SK-N-SH treated with all-trans-retinoic acid at 6 μM for 48 hours (cell line): ENCODE results near the gene SLC36A4.

Source experiments
- ATAC-seq: fragments of 200-7000 bp; cut with Tn5 transposase; 3 replicates; pipeline ENCODE4 v1.9.1; 2020; ENCODE audit warnings: mild to moderate bottlenecking, moderate library complexity
- ARNTL ChIP-seq: fragments of 450-650 bp; formaldehyde crosslinking; IDR thresholded peaks from 2 replicates; pipeline ENCODE4 v1.5.0; 2020; ENCODE audit warnings: low read depth, mild to moderate bottlenecking, moderate library complexity, borderline replicate concordance
- BACH2 ChIP-seq: fragments of 250-450 bp; sonication (Bioruptor Pico); IDR thresholded peaks from 2 replicates; pipeline ENCODE4 v1.9.0; 2021; ENCODE audit warnings: mild to moderate bottlenecking, borderline replicate concordance
- CSDC2 ChIP-seq: fragments of 250-450 bp; sonication (Bioruptor Pico); IDR thresholded peaks from 2 replicates; pipeline ENCODE4 v1.5.0; 2020; ENCODE audit warnings: mild to moderate bottlenecking, moderate library complexity
- GLIS3 ChIP-seq: fragments of 250-450 bp; sonication (Bioruptor Pico); IDR thresholded peaks from 2 replicates; pipeline ENCODE4 v1.5.0; 2020; ENCODE audit warnings: mild to moderate bottlenecking, moderate library complexity
- OSR1 ChIP-seq: fragments of 250-450 bp; sonication (Bioruptor Pico); IDR thresholded peaks from 2 replicates; pipeline ENCODE4 v1.8.0; 2022; ENCODE audit warnings: moderate library complexity, mild to moderate bottlenecking, inconsistent platforms
- PPARA ChIP-seq: fragments of 250-450 bp; sonication (Bioruptor Pico); IDR thresholded peaks from 2 replicates; pipeline ENCODE4 v1.5.0; 2020; ENCODE audit warnings: mild to moderate bottlenecking, borderline replicate concordance
- RARB ChIP-seq: fragments of 250-450 bp; sonication (Bioruptor Pico); IDR thresholded peaks from 2 replicates; pipeline ENCODE4 v1.8.0; 2021; ENCODE audit warnings: mild to moderate bottlenecking, moderate library complexity
- SNAI2 ChIP-seq: fragments of 250-450 bp; sonication (Bioruptor Pico); IDR thresholded peaks from 2 replicates; pipeline ENCODE4 v1.5.0; 2020; ENCODE audit warnings: mild to moderate bottlenecking, moderate library complexity
- TCF4 ChIP-seq: fragments of 250-450 bp; sonication (Bioruptor Pico); IDR thresholded peaks from 2 replicates; pipeline ENCODE4 v1.8.0; 2021; ENCODE audit warnings: mild to moderate bottlenecking, moderate library complexity, borderline replicate concordance
- TOX ChIP-seq: fragments of 250-450 bp; sonication (Bioruptor Pico); IDR thresholded peaks from 2 replicates; pipeline ENCODE4 v1.8.0; 2021; ENCODE audit warnings: mild to moderate bottlenecking, moderate library complexity, borderline replicate concordance
- ZC3H10 ChIP-seq: fragments of 250-450 bp; sonication (Bioruptor Pico); IDR thresholded peaks from 2 replicates; pipeline ENCODE4 v1.5.1; 2021; ENCODE audit warnings: mild to moderate bottlenecking, moderate library complexity
- ZFP30 ChIP-seq: fragments of 450-650 bp; formaldehyde crosslinking; IDR thresholded peaks from 2 replicates; pipeline ENCODE4 v1.5.0; 2022; ENCODE audit warnings: mild to moderate bottlenecking, moderate library complexity
- ZNF70 ChIP-seq: fragments of 450-650 bp; formaldehyde crosslinking; IDR thresholded peaks from 2 replicates; pipeline ENCODE4 v1.5.0; 2020; ENCODE audit warnings: mild to moderate bottlenecking, moderate library complexity
- ZNF8 ChIP-seq: fragments of 450-650 bp; formaldehyde crosslinking; IDR thresholded peaks from 2 replicates; pipeline ENCODE4 v1.5.0; 2020; ENCODE audit warnings: mild to moderate bottlenecking, moderate library complexity
- TF ChIP-seq, protein P1 (sequence below): fragments of 250-450 bp; sonication (Bioruptor Pico); IDR thresholded peaks from 2 replicates; pipeline ENCODE4 v1.8.0; 2021; ENCODE audit warnings: low read depth, mild to moderate bottlenecking, moderate library complexity, borderline replicate concordance
- TF ChIP-seq, protein P2 (sequence below): fragments of 250-450 bp; sonication (Bioruptor Pico); IDR thresholded peaks from 2 replicates; pipeline ENCODE4 v1.5.1; 2021; ENCODE audit warnings: mild to moderate bottlenecking, moderate library complexity
- TF ChIP-seq, protein P3 (sequence below): fragments of 250-450 bp; sonication (Bioruptor Pico); IDR thresholded peaks from 2 replicates; pipeline ENCODE4 v1.5.1; 2020; ENCODE audit warnings: low read depth, mild to moderate bottlenecking, moderate library complexity
- TF ChIP-seq, protein P4 (sequence below): fragments of 250-450 bp; sonication (Bioruptor Pico); IDR thresholded peaks from 2 replicates; pipeline ENCODE4 v1.8.0; 2020; ENCODE audit warnings: mild to moderate bottlenecking, moderate library complexity, borderline replicate concordance

Gene SLC36A4

DNA sequence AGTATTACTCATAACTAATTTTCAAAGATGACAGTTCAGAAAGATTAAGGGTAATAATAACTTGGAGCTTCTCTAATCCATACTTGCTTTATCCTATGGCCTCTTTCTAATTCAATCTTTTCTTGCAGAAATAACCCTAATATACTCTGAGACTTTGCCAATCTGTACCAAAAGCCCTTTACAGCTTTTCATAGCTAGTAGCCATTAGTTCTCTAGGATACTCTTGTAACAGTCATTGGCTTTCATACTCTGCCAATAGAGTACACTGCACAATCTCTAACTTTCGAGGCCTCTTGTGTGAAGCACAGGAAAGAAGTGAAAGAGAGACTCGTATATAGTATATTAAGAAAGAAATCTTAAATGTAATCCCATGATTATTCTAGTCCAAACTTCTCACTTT is 38.1 kb downstream of the SLC36A4 start (continued):
- TF ChIP-seq BACH2 (CRISPR knock-in tag) (no peak), ARNTL (CRISPR knock-in tag) (no peak), TOX (CRISPR knock-in tag) (no peak), CSDC2 (CRISPR knock-in tag) (no peak), RARB (no peak)

DNA sequence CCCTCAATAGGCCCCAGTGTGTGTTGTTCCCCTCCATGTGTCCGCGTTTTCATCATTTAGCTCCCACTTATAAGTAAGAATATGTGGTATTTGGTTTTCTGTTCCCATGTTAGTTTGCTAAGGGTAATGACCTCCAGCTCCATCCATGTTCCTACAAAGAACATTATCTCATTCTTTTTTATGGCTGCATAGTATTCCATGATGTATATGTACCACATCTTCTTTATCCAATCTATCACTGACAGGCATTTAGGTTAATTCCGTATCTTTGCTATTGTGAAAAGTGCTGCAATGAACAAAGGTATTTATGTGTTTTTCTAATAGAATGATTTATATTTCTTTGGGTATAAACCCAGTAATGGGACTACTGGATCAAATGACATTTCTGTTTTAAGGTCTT is 42.1 kb downstream of the SLC36A4 start:
- TF ChIP-seq OSR1 (CRISPR knock-in tag) = no peak
- TF ChIP-seq ZNF8 (CRISPR knock-in tag) = peak; percentile 82

DNA sequence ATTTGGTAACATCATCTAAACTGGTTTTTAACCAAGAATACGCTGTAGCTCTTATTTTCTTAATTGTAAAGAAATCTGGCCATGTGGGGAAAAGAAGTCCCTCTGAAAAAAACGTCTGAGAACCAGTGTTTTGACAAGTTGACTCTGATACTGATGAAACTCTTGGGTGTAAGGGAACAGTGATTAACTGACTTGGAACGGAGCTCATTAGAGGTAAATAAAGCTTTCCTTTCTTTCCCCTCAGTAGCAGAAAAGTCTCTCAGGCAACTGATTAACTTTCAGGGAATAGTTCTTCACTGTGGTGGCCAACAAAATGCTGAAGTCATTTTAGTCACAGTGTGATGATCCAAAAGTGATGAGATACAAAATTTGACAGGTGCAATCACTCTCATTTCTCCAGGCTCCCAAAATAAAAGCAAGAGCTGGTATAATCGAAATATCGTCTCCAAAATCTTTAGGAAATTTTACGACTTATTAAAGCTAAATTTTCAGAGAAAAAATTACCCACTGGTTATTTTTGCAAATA is 52.3 kb downstream of the SLC36A4 start:
- TF ChIP-seq, protein P1, sequence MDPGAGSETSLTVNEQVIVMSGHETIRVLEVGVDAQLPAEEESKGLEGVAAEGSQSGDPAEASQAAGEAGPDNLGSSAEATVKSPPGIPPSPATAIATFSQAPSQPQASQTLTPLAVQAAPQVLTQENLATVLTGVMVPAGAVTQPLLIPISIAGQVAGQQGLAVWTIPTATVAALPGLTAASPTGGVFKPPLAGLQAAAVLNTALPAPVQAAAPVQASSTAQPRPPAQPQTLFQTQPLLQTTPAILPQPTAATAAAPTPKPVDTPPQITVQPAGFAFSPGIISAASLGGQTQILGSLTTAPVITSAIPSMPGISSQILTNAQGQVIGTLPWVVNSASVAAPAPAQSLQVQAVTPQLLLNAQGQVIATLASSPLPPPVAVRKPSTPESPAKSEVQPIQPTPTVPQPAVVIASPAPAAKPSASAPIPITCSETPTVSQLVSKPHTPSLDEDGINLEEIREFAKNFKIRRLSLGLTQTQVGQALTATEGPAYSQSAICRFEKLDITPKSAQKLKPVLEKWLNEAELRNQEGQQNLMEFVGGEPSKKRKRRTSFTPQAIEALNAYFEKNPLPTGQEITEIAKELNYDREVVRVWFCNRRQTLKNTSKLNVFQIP (CRISPR knock-in tag) = no peak
- TF ChIP-seq RARB (no peak), OSR1 (CRISPR knock-in tag) (no peak), TOX (CRISPR knock-in tag) (no peak), ZFP30 (CRISPR knock-in tag) (no peak), ZC3H10 (CRISPR knock-in tag) (no peak), SNAI2 (no peak), GLIS3 (CRISPR knock-in tag) (no peak), CSDC2 (CRISPR knock-in tag) (no peak), BACH2 (CRISPR knock-in tag) (no peak), TCF4 (CRISPR knock-in tag) (no peak), ZNF70 (no peak), ZNF8 (CRISPR knock-in tag) (no peak)
- TF ChIP-seq, protein P2, sequence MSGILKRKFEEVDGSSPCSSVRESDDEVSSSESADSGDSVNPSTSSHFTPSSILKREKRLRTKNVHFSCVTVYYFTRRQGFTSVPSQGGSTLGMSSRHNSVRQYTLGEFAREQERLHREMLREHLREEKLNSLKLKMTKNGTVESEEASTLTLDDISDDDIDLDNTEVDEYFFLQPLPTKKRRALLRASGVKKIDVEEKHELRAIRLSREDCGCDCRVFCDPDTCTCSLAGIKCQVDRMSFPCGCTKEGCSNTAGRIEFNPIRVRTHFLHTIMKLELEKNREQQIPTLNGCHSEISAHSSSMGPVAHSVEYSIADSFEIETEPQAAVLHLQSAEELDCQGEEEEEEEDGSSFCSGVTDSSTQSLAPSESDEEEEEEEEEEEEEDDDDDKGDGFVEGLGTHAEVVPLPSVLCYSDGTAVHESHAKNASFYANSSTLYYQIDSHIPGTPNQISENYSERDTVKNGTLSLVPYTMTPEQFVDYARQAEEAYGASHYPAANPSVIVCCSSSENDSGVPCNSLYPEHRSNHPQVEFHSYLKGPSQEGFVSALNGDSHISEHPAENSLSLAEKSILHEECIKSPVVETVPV (CRISPR knock-in tag) = no peak
- TF ChIP-seq, protein P3, sequence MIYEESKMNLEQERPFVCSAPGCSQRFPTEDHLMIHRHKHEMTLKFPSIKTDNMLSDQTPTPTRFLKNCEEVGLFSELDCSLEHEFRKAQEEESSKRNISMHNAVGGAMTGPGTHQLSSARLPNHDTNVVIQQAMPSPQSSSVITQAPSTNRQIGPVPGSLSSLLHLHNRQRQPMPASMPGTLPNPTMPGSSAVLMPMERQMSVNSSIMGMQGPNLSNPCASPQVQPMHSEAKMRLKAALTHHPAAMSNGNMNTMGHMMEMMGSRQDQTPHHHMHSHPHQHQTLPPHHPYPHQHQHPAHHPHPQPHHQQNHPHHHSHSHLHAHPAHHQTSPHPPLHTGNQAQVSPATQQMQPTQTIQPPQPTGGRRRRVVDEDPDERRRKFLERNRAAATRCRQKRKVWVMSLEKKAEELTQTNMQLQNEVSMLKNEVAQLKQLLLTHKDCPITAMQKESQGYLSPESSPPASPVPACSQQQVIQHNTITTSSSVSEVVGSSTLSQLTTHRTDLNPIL (CRISPR knock-in tag) = no peak
- TF ChIP-seq, protein P4, sequence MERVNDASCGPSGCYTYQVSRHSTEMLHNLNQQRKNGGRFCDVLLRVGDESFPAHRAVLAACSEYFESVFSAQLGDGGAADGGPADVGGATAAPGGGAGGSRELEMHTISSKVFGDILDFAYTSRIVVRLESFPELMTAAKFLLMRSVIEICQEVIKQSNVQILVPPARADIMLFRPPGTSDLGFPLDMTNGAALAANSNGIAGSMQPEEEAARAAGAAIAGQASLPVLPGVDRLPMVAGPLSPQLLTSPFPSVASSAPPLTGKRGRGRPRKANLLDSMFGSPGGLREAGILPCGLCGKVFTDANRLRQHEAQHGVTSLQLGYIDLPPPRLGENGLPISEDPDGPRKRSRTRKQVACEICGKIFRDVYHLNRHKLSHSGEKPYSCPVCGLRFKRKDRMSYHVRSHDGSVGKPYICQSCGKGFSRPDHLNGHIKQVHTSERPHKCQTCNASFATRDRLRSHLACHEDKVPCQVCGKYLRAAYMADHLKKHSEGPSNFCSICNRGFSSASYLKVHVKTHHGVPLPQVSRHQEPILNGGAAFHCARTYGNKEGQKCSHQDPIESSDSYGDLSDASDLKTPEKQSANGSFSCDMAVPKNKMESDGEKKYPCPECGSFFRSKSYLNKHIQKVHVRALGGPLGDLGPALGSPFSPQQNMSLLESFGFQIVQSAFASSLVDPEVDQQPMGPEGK (CRISPR knock-in tag) = no peak

More for the DNA sequence above, 42.1 kb downstream of the SLC36A4 start:
- no peak for ATAC-seq

DNA sequence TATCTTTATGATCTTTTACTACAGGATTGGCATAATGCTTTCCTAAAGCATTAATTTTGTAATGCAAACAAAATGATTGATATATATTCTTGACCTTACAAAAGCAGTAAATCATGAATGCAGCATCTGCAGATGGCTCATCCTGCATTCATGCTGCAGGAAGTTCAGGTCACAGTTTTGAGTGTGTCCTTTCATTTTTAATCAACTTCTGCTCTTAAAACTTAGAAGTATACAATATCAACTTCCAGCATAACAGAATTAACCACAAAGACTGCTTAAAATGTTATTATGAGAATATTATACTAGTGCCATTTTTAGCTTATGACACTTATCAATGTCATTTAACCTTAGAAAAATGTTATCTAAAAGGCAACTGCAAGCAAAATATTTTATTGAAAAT is 54.0 kb downstream of the SLC36A4 start:
- no peak; the same call in 2 of the 3 replicates for ATAC-seq

More for the DNA sequence above, 52.3 kb downstream of the SLC36A4 start:
- ATAC-seq = no peak

More for the DNA sequence above, 54.0 kb downstream of the SLC36A4 start:
- no peak for TF ChIP-seq PPARA
- TF ChIP-seq TOX (CRISPR knock-in tag) = no peak
- no peak for TF ChIP-seq ARNTL (CRISPR knock-in tag)
- TF ChIP-seq, protein P4 (CRISPR knock-in tag) = no peak
